Measurements from ENCODE around the gene ERG28.
"Not testable (repeated sequence)": the region's sequence is repeated elsewhere in the genome, so short reads cannot be mapped to it uniquely, and the experiment has no call there.

The ERG28 gene

GRCh38 chr14:75660630-75661498 lies at the start of gene ERG28, which contains the start of gene TTLL5:
Gene ERG28, minus strand, starts transcription at chr14:75660876. Its CDS starts 3,374 bp downstream, at chr14:75657502.
Gene TTLL5, plus strand, starts transcription at chr14:75661246. Its CDS starts 1,904 bp downstream, at chr14:75663150.
- Histone ChIP-seq H2AFZ (ENCODE audit: low read depth, low read length) (peak within 1 kb of the TSS; percentile 94), H3K4me1 (ENCODE audit: insufficient read depth, low read length) (peaks cover 15% of the 10 kb centered on the region), H3K9me3 (ENCODE audit: low read length) (no peaks in the 10 kb centered on the region), H3K4me3 (ENCODE audit: low read length) (peak within 1 kb of the TSS; percentile 93), H3K36me3 (ENCODE audit: insufficient read depth, low read length) (peaks cover 34% of the 10 kb centered on the region), H3K27me3 (ENCODE audit: insufficient read depth, low read length) (no peaks in the 10 kb centered on the region)

- H2AFZ ChIP-seq (ENCODE audit: low read depth, low read length): no peak overlapping the region
- peaks cover 9% of the 10 kb centered on the region for H3K4me1 ChIP-seq (ENCODE audit: insufficient read depth, low read length)
- peaks cover 5% of the 10 kb centered on the region for H3K36me3 ChIP-seq (ENCODE audit: insufficient read depth, low read length)
- no peak overlapping the region for H3K4me3 ChIP-seq (ENCODE audit: low read length)
- no peaks in the 10 kb centered on the region for H3K27me3 ChIP-seq (ENCODE audit: insufficient read depth, low read length)
- H3K9me3 ChIP-seq (ENCODE audit: low read length): no peaks in the 10 kb centered on the region
Observed at GRCh38 chr14:75709207-75709812, 48.6 kb upstream of the ERG28 start.

GRCh38 chr14:75705014-75705413 lies 44.3 kb upstream of the ERG28 start:
- peaks cover 20% of the 10 kb centered on the region for H3K36me3 ChIP-seq (ENCODE audit: insufficient read depth, low read length)
- H3K4me1 ChIP-seq (ENCODE audit: insufficient read depth, low read length): peaks cover 3% of the 10 kb centered on the region
- H2AFZ ChIP-seq (ENCODE audit: low read depth, low read length): no peak overlapping the region
- H3K4me3 ChIP-seq (ENCODE audit: low read length): no peak overlapping the region
- no peaks in the 10 kb centered on the region for H3K27me3 ChIP-seq (ENCODE audit: insufficient read depth, low read length)
- H3K9me3 ChIP-seq (ENCODE audit: low read length): no peaks in the 10 kb centered on the region

- peaks cover 3% of the 10 kb centered on the region for H3K4me1 ChIP-seq (ENCODE audit: insufficient read depth, low read length)
- H3K4me3 ChIP-seq (ENCODE audit: low read length): no peak overlapping the region
- no peaks in the 10 kb centered on the region for H3K27me3 ChIP-seq (ENCODE audit: insufficient read depth, low read length)
- no peaks in the 10 kb centered on the region for H3K9me3 ChIP-seq (ENCODE audit: low read length)
- no peak overlapping the region for H2AFZ ChIP-seq (ENCODE audit: low read depth, low read length)
- peaks cover 32% of the 10 kb centered on the region for H3K36me3 ChIP-seq (ENCODE audit: insufficient read depth, low read length)
Observed at GRCh38 chr14:75703467-75703866, 42.8 kb upstream of the ERG28 start.

- Histone ChIP-seq H2AFZ (ENCODE audit: low read depth, low read length) (no peak overlapping the region), H3K9me3 (ENCODE audit: low read length) (no peaks in the 10 kb centered on the region)
Observed at GRCh38 chr14:75702616-75703261, 42.1 kb upstream of the ERG28 start.

GRCh38 chr14:75702122-75702521 lies 41.4 kb upstream of the ERG28 start:
- Histone ChIP-seq H3K36me3 (ENCODE audit: insufficient read depth, low read length) (peaks cover 31% of the 10 kb centered on the region), H3K9me3 (ENCODE audit: low read length) (no peaks in the 10 kb centered on the region), H2AFZ (ENCODE audit: low read depth, low read length) (no peak overlapping the region), H3K27me3 (ENCODE audit: insufficient read depth, low read length) (no peaks in the 10 kb centered on the region), H3K4me1 (ENCODE audit: insufficient read depth, low read length) (peaks cover 3% of the 10 kb centered on the region), H3K4me3 (ENCODE audit: low read length) (no peak overlapping the region)

More at GRCh38 chr14:75702616-75703261, 42.1 kb upstream of the ERG28 start:
- H3K4me1 ChIP-seq (ENCODE audit: insufficient read depth, low read length): peaks cover 3% of the 10 kb centered on the region
- H3K36me3 ChIP-seq (ENCODE audit: insufficient read depth, low read length): peaks cover 32% of the 10 kb centered on the region
- no peak overlapping the region for H3K4me3 ChIP-seq (ENCODE audit: low read length)
- H3K27me3 ChIP-seq (ENCODE audit: insufficient read depth, low read length): no peaks in the 10 kb centered on the region

GRCh38 chr14:75700295-75700694 lies 39.6 kb upstream of the ERG28 start:
- Histone ChIP-seq H3K9me3 (ENCODE audit: low read length) (no peaks in the 10 kb centered on the region), H3K36me3 (ENCODE audit: insufficient read depth, low read length) (peaks cover 31% of the 10 kb centered on the region), H2AFZ (ENCODE audit: low read depth, low read length) (no peak overlapping the region), H3K4me3 (ENCODE audit: low read length) (no peak overlapping the region), H3K4me1 (ENCODE audit: insufficient read depth, low read length) (peaks cover 5% of the 10 kb centered on the region), H3K27me3 (ENCODE audit: insufficient read depth, low read length) (no peaks in the 10 kb centered on the region)

DNA sequence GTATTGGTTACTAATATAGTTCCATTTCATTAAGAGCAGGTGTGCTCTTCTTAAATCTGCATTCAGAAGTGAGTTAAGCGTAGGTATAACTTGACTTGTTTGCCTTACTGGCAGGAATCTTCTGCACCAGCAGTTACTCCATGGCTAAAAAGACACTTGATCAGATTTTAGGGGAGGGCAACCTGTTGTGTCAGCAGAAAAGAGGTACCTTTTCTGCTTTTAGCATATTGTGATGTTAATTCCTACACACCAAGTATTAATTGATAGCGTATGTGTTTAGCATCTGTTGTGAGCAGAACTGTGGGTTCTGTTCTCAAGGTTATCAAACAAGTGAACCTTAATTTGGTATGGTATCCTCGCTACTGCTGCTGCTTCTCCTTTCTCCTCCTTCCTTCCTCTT lies 38.7 kb upstream of the ERG28 start:
- Histone ChIP-seq H3K27me3 (ENCODE audit: insufficient read depth, low read length) (no peaks in the 10 kb centered on the region), H3K4me3 (ENCODE audit: low read length) (no peak overlapping the region), H2AFZ (ENCODE audit: low read depth, low read length) (no peak overlapping the region), H3K36me3 (ENCODE audit: insufficient read depth, low read length) (peaks cover 27% of the 10 kb centered on the region), H3K9me3 (ENCODE audit: low read length) (no peaks in the 10 kb centered on the region), H3K4me1 (ENCODE audit: insufficient read depth, low read length) (peaks cover 5% of the 10 kb centered on the region)

DNA sequence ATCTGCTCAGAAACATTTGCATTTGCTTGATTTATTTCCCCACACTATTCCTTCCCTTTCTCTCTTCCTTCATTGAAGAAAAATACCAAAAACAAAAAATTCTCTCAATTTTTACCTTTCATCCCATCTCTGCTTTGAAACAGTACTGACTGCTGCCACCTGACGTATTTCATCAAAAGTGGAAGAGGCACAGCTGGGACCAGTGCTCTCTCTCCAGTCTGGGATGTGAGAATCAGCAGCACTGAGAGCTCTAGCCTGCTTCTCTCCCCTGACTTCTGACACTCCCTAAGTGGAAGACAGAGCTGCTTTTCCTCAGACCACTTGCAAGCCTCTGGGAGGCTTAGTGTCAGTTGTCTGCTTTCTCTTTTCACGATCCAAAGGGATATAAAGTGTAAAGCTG lies 37.2 kb upstream of the ERG28 start:
- peaks cover 27% of the 10 kb centered on the region for H3K36me3 ChIP-seq (ENCODE audit: insufficient read depth, low read length)
- peaks cover 5% of the 10 kb centered on the region for H3K4me1 ChIP-seq (ENCODE audit: insufficient read depth, low read length)
- no peak overlapping the region for H3K4me3 ChIP-seq (ENCODE audit: low read length)
- no peaks in the 10 kb centered on the region for H3K9me3 ChIP-seq (ENCODE audit: low read length)
- H2AFZ ChIP-seq (ENCODE audit: low read depth, low read length): no peak overlapping the region
- H3K27me3 ChIP-seq (ENCODE audit: insufficient read depth, low read length): no peaks in the 10 kb centered on the region

DNA sequence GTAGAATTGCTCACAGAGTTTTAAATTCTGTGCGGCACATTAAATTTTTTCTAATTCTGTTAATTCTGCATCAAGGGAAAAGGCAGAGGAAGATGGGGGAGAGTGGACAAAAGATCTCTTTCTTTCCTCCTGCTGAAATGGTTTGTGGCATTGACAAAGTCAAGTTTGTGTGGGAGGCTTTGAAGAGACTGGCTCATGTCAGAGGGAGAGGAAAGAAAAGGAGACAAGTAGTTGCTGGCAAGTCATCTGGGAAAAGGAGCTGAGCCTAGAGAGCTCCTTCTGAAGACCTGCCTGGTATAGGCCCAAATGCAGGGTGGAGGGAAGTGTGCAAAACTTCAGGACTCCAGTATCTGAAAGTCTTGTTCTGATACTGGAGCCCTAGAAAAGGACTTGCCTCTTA lies 36.7 kb upstream of the ERG28 start:
- no peaks in the 10 kb centered on the region for H3K9me3 ChIP-seq (ENCODE audit: low read length)
- no peak overlapping the region for H2AFZ ChIP-seq (ENCODE audit: low read depth, low read length)
- no peaks in the 10 kb centered on the region for H3K27me3 ChIP-seq (ENCODE audit: insufficient read depth, low read length)
- H3K36me3 ChIP-seq (ENCODE audit: insufficient read depth, low read length): peaks cover 33% of the 10 kb centered on the region
- H3K4me3 ChIP-seq (ENCODE audit: low read length): no peak overlapping the region
- peaks cover 2% of the 10 kb centered on the region for H3K4me1 ChIP-seq (ENCODE audit: insufficient read depth, low read length)

- peaks cover 44% of the 10 kb centered on the region for H3K36me3 ChIP-seq (ENCODE audit: insufficient read depth, low read length)
- H3K27me3 ChIP-seq (ENCODE audit: insufficient read depth, low read length): not testable (repeated sequence)
Observed at GRCh38 chr14:75695025-75695424, 34.3 kb upstream of the ERG28 start.

DNA sequence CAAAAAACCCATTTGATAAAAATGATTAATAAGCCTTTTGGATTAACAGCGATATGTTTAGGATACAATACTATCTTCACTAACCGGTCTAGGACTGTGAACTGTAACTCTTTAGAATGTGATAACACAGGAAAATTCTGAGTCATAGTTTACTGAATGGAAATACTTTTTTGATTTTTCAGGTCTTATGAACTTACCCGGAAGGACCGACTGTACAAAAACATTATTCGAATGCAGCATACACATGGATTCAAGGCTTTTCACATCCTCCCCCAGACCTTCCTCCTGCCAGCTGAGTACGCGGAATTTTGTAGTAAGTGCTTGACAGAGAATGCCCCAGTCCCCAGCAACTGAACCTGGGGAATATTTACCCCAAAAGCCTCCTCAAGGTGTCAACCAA lies 29.3 kb upstream of the ERG28 start:
- no peaks in the 10 kb centered on the region for H3K9me3 ChIP-seq (ENCODE audit: low read length)
- H3K4me1 ChIP-seq (ENCODE audit: insufficient read depth, low read length): no peaks in the 10 kb centered on the region
- peaks cover 40% of the 10 kb centered on the region for H3K36me3 ChIP-seq (ENCODE audit: insufficient read depth, low read length)
- no peak overlapping the region for H2AFZ ChIP-seq (ENCODE audit: low read depth, low read length)
- H3K4me3 ChIP-seq (ENCODE audit: low read length): no peak overlapping the region
- no peaks in the 10 kb centered on the region for H3K27me3 ChIP-seq (ENCODE audit: insufficient read depth, low read length)

More at GRCh38 chr14:75695025-75695424, 34.3 kb upstream of the ERG28 start:
- not testable (repeated sequence) for H3K9me3 ChIP-seq (ENCODE audit: low read length); H3K4me3 ChIP-seq (ENCODE audit: low read length); H3K4me1 ChIP-seq (ENCODE audit: insufficient read depth, low read length); H2AFZ ChIP-seq (ENCODE audit: low read depth, low read length)

DNA sequence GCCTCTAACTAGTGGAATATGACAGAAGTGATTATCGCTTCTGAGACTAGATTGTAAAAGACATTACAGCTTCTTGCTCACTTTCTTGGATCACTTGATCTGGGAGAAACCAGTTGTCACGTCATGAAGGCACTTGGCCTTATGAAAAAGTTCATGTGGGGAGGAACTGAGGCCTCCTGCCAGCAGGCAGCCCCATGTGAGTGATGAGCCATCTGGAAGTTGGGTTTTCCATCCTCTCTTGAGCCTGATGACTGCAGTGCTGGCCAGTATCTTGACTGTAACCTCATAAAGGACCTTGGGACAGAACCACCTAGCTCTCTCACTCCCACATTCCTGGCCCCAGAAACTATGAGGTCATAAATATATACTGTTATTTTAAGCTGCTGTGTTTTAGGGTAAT lies 28.3 kb upstream of the ERG28 start:
- H3K9me3 ChIP-seq (ENCODE audit: low read length): no peaks in the 10 kb centered on the region
- H3K36me3 ChIP-seq (ENCODE audit: insufficient read depth, low read length): peaks cover 46% of the 10 kb centered on the region
- H3K4me3 ChIP-seq (ENCODE audit: low read length): no peak overlapping the region
- no peak overlapping the region for H2AFZ ChIP-seq (ENCODE audit: low read depth, low read length)
- H3K27me3 ChIP-seq (ENCODE audit: insufficient read depth, low read length): no peaks in the 10 kb centered on the region
- H3K4me1 ChIP-seq (ENCODE audit: insufficient read depth, low read length): no peaks in the 10 kb centered on the region

All from neuron (in vitro differentiated cells).